ENCODE data around the gene METRNL.

Gene METRNL

DNA sequence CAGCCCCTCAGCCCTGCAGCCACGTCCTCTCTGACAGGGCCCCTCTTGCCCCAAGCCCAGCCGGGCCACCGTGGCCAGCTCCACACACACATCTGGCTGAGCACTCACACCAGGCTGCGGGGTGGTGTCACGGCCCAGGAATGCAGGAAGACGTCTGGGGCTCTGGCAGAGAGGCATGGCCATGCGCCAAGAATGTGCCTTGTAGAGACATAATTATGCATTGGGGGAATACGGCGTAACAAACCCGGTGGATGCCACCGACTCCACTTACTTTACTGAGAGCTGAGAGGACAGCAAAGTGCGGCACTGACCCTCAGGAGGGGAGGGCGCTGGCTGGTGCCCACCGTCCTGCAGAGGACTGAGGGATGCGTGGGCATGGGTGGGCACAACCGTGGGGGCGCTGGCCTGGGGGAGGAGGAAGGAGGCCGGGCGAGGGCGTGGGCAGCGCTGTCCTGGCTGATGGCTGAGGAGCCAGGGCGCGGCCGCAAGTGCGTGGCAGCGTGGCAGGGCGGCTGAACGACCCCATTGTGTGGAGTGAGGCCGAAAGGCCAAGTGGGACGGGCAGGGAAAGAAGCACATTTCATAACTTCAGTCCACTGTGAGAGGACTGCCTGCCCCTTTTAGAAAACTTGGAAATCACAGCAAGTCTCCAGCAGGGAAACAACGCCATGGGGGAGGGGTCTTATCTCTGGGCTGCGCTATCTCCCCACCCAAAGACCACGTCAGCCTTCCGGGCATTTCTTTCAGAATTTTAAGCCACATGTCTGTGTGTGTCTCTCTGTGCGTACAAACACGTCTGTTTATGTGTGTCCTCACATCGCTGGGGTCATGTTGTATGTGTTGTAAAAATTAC, 30.6 kb downstream of the METRNL start:
- peak in 1 of 2 experiments; percentile 30 for DNase-seq (ENCODE audit: low spot score in 2 of 2)
- in situ Hi-C loops (cut with MboI; ENCODE audit: low sequenced_read_pairs) = no loop called here
- Histone ChIP-seq H3K9me3 (no peaks in the 10 kb centered on the region), H3K36me3 (replicated peaks) (no peaks in the 10 kb centered on the region), H3K27me3 (ENCODE audit: low read depth) (peaks cover 3% of the 10 kb centered on the region; the same call in 1 of the 2 replicates), H3K4me3 (no peak overlapping the region), H3K4me1 (no peaks in the 10 kb centered on the region)

DNA sequence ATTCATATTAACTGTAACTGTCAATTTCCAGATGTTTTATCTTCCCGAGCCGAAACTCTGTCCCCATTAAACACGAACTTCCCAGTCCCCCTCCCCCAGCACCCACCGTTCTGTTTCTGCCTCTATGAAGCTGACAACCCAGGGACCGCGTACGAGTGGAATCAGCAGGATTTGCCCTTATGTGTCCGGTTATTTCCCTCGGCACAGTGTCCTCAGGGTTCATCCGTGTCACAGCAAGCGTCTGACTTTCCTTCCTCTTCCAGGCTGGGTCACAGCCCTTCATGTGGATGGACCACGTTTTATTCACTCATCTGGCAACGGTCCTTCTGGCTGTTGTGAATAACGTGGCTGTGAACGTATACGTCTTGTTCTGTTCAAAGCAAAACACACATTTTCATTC, 31.3 kb downstream of the METRNL start:
- Histone ChIP-seq H3K36me3 (replicated peaks) (no peaks in the 10 kb centered on the region), H3K4me1 (no peaks in the 10 kb centered on the region), H3K27me3 (ENCODE audit: low read depth) (peaks cover 3% of the 10 kb centered on the region; the same call in 1 of the 2 replicates), H3K4me3 (no peak overlapping the region), H3K9me3 (no peaks in the 10 kb centered on the region)
- in situ Hi-C loops (cut with MboI; ENCODE audit: low sequenced_read_pairs) = no loop called here
- DNase-seq (ENCODE audit: low spot score in 2 of 2) = no peak

DNA sequence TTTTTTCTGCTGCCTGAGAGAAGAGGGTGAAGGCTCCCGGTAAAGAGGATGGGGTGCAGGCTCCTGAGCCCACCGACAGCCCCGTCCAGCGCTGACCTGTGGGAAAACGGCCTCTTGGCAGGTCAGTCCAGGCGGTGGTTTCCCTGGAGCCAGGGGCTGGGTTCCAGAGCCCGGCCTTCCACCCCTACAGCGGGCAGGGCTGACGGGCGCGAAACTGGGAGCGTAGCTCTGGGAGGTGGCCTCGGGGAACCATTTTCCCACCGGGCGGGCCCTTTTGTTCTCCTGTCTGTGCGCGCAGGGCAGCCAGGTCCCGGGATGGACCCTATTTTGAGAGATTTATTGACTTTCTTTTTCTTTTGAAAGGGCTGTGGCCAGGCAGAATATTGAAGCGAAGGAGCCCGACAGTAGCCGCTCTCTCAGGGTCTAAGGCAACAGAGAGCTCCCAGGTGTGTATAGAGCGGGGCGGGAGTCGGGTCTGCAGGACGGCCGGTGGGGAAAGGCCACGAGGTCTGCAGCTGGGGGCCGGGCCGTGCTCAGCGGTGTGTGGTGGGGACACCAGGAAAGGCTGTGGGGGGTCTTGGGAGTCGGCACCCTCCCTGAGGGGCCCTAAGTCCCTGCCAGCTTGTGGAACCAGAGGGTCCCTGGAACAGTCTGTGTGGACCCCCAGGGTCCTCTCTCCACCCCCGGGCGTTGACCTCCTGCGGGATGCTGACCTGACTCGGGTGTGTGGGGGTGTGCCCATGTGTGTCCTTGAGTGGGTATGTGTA, 32.3 kb downstream of the METRNL start:
- H3K9me3 ChIP-seq = no peaks in the 10 kb centered on the region
- peaks cover 3% of the 10 kb centered on the region; the same call in 1 of the 2 replicates for H3K27me3 ChIP-seq (ENCODE audit: low read depth)
- in situ Hi-C loops (cut with MboI; ENCODE audit: low sequenced_read_pairs) = no loop called here
- no peak for DNase-seq (ENCODE audit: low spot score in 2 of 2)
- H3K4me1 ChIP-seq = no peaks in the 10 kb centered on the region
- H3K36me3 ChIP-seq (replicated peaks) = no peaks in the 10 kb centered on the region
- no peak overlapping the region for H3K4me3 ChIP-seq

DNA sequence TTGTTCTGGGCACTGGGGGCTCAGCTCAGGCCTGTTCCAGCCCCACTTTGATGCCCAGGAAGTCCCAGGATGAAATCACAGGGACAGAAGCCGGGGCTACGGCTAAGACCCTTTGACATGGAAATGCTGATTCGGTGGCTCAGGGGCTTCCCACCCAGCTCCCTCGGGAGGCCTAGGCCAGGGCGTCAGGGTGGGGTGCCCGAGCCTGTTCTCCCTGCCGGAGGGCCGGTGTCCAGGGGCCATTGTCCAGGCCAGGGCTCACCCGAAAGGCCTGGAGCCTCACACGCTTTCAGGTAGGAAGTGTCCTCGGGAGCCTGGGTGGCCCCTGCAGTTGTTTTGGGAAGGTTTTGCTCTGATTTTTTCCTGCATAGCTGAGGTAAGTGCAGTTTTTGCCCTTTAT, 34.0 kb downstream of the METRNL start:
- Histone ChIP-seq H3K4me1 (no peaks in the 10 kb centered on the region), H3K36me3 (replicated peaks) (no peaks in the 10 kb centered on the region), H3K27me3 (ENCODE audit: low read depth) (peaks cover 3% of the 10 kb centered on the region; the same call in 1 of the 2 replicates), H3K9me3 (no peaks in the 10 kb centered on the region), H3K4me3 (no peak overlapping the region)
- no peak for DNase-seq (ENCODE audit: low spot score in 2 of 2)
- in situ Hi-C loops (cut with MboI; ENCODE audit: low sequenced_read_pairs) = no loop called here

DNA sequence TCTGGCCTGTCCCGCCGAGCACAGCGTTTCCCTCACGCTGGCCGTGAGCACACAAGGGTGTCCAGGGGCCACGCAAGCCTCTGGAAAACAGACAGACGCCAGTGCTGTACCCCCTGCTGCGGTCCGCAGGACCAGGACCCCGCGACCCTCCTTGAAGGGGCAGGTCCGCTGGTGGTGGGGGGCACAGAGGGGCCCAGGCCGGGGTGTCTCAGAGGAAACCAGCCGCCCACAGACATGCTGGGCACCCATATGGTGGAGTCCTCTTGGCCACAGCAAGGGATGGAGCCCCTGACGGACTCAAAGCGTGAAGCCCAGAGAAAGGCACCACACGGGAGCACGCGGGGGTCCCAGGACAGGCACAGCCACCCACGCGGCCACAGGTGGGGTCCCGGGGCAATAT, 34.4 kb downstream of the METRNL start:
- no peaks in the 10 kb centered on the region for H3K4me1 ChIP-seq
- H3K4me3 ChIP-seq = no peak overlapping the region
- no peak for DNase-seq (ENCODE audit: low spot score in 2 of 2)
- in situ Hi-C loops (cut with MboI; ENCODE audit: low sequenced_read_pairs) = no loop called here
- peaks cover 3% of the 10 kb centered on the region; the same call in 1 of the 2 replicates for H3K27me3 ChIP-seq (ENCODE audit: low read depth)
- H3K9me3 ChIP-seq = no peaks in the 10 kb centered on the region
- no peaks in the 10 kb centered on the region for H3K36me3 ChIP-seq (replicated peaks)

DNA sequence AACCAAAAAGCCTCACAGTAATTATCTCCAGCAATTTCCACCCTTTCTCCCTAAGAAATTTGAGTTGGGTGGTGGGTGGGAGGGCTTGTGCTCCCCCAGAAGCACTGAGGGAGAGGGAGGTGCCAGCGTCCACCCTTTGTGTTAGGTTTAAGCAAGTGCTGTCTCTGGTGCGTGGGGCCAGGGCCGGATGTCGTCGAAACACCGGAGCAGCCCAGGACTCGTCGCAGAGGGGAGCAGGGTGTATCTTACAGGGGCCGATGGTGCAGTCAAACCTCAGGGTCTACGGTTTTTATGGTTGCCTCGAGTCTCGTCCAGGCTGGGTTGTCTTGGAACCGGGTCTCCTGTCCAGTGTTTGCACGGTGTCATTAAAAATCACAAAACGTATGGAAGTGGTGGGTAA, 35.3 kb downstream of the METRNL start:
- Histone ChIP-seq H3K27me3 (ENCODE audit: low read depth) (peaks cover 3% of the 10 kb centered on the region; the same call in 1 of the 2 replicates), H3K4me1 (no peaks in the 10 kb centered on the region), H3K9me3 (no peaks in the 10 kb centered on the region), H3K36me3 (replicated peaks) (no peaks in the 10 kb centered on the region), H3K4me3 (no peak overlapping the region)
- in situ Hi-C loops (cut with MboI; ENCODE audit: low sequenced_read_pairs) = no loop called here
- no peak for DNase-seq (ENCODE audit: low spot score in 2 of 2)

DNA sequence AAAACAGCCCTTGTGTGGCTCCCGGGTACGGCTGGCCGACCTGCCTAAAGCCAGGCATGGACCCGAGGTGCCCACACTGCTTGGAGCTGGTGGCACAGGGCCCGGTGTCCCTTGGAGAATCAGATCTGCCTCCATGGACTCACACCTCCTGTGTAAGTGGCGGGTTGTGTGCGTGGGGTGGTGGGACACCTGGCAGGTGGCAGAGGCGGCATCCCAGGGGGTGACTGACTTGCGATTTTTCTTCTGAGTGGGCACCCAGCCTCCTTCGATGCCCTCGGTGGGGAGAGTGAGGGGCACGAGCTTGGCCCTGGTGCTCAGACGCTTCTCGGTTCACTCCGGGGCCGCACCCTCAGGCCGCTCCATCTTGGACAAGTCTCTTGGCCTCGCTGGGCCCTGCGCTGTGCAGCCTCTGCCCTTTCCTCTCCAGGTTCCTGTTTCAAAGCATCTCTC, 35.8 kb downstream of the METRNL start:
- Histone ChIP-seq H3K27me3 (ENCODE audit: low read depth) (peaks cover 3% of the 10 kb centered on the region; the same call in 1 of the 2 replicates), H3K4me3 (no peak overlapping the region), H3K9me3 (no peaks in the 10 kb centered on the region), H3K36me3 (replicated peaks) (no peaks in the 10 kb centered on the region), H3K4me1 (no peaks in the 10 kb centered on the region)
- DNase-seq (ENCODE audit: low spot score in 2 of 2) = no peak
- in situ Hi-C loops (cut with MboI; ENCODE audit: low sequenced_read_pairs) = no loop called here

DNA sequence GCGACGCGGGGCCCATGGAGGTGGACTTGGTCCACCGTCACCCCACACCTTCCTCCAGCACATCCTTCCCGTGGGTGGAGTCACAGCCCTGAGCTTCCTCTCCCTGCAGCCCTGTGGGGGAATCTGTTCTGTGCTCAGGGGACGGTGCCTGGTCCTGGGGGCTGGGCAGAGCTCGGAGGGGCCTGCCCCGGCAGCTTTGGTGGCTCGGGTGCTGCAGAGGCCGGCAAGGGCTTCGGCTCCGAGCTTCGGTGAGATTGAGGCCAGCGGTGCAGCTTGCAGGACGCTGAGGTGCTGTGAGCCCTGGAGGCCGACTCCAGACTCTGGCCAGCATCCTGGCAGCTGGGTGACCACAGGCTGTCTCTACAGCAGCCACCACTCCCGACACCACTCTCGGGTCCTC, 36.4 kb downstream of the METRNL start:
- H3K36me3 ChIP-seq (replicated peaks) = no peaks in the 10 kb centered on the region
- peaks cover under 1% of the 10 kb centered on the region; the same call in 1 of the 2 replicates for H3K27me3 ChIP-seq (ENCODE audit: low read depth)
- H3K4me1 ChIP-seq = no peaks in the 10 kb centered on the region
- DNase-seq (ENCODE audit: low spot score in 2 of 2) = no peak
- no peak overlapping the region for H3K4me3 ChIP-seq
- in situ Hi-C loops (cut with MboI; ENCODE audit: low sequenced_read_pairs) = no loop called here
- H3K9me3 ChIP-seq = no peaks in the 10 kb centered on the region

DNA sequence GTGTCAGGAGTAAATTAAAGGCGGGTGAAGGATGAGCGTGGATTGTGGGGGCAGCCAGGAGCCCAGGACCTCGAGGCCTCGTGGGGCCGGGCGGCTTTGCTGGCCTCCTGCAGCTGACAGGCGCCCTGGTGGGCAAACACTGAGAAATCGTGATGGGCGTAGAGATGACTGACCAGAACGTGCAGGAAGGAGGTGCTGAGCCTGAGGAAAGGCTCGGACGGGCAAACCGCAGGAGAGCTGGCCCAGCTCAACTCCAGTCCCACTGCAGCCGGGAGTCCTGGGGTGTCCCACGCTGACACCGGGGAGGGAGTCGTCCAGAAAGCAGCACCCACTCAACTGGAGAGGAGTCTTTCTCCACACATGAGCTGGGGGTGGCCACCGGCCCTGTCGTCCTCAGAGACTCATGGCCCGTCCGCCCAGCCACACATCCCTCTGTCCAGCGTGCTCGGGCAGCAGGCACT, 36.9 kb downstream of the METRNL start:
- no peaks in the 10 kb centered on the region for H3K4me1 ChIP-seq
- DNase-seq (ENCODE audit: low spot score in 2 of 2) = no peak
- in situ Hi-C loops (cut with MboI; ENCODE audit: low sequenced_read_pairs) = no loop called here
- H3K36me3 ChIP-seq (replicated peaks) = no peaks in the 10 kb centered on the region
- no peak overlapping the region for H3K4me3 ChIP-seq
- no peaks in the 10 kb centered on the region for H3K27me3 ChIP-seq (ENCODE audit: low read depth)
- no peaks in the 10 kb centered on the region for H3K9me3 ChIP-seq

DNA sequence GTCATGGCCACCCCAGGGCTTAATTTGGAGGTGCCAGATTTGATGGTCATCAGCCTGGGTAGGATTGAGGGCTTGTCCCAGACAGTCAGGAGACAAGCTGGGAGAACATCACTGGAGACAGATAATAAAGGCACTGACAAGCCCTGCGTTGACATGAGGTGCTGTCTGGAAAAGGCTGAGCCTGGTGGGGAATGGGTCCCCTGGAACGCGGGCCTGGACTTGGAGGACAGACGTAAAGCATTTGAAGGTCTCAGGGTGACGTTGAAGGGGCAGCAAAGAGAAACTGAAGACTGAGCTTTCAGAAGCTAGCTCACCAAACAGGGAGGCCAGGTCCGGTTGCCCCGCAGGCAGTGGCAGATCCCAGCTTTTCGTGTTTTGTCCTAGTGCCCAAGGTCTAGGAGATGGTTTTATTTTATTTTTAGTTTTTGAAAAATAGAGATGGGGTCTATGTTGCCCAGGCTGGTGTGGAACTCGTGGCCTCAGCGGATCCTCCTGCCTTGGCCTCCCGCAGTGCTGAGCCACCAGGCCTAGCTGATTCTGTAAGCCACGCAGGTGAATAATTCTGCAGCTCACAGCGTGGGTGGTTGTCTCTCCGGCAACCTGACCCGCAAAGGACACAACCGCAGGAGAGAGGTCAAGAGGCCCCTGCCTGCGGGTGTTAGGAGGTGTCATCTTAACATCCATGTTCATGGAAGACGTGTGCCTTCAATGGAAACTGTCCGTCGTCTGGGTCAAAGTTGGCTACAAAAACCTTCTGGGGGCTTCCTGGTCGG, 37.6 kb downstream of the METRNL start:
- Histone ChIP-seq H3K9me3 (no peaks in the 10 kb centered on the region), H3K27me3 (ENCODE audit: low read depth) (no peaks in the 10 kb centered on the region)
- in situ Hi-C loops (cut with MboI; ENCODE audit: low sequenced_read_pairs) = no loop called here

DNA sequence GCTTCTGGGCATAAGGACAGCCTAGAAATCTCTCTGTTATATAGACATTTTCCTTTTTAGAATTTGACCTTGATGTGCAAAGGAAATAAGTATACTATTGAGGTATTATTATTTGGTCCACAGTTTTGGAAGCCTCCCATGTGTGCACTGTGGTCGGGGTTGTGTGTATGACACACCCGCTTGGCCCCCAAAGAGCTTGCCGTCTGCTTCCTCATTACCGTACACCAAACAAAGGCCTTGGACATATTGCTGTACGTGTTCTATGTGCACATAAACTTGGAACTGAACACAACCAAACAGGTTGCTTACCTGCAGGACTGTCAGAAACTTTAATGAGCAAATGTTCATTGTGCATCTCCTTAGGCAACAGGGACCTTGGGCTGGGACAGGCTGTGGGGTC, 38.2 kb downstream of the METRNL start:
- Histone ChIP-seq H3K9me3 (no peaks in the 10 kb centered on the region), H3K4me3 (no peak overlapping the region), H3K36me3 (replicated peaks) (no peaks in the 10 kb centered on the region), H3K4me1 (no peaks in the 10 kb centered on the region), H3K27me3 (ENCODE audit: low read depth) (no peaks in the 10 kb centered on the region)
- no peak for DNase-seq (ENCODE audit: low spot score in 2 of 2)
- in situ Hi-C loops (cut with MboI; ENCODE audit: low sequenced_read_pairs) = no loop called here

More for the DNA sequence above, 37.6 kb downstream of the METRNL start:
- no peak for DNase-seq (ENCODE audit: low spot score in 2 of 2)
- no peaks in the 10 kb centered on the region for H3K4me1 ChIP-seq
- H3K4me3 ChIP-seq = no peak overlapping the region
- H3K36me3 ChIP-seq (replicated peaks) = no peaks in the 10 kb centered on the region

DNA sequence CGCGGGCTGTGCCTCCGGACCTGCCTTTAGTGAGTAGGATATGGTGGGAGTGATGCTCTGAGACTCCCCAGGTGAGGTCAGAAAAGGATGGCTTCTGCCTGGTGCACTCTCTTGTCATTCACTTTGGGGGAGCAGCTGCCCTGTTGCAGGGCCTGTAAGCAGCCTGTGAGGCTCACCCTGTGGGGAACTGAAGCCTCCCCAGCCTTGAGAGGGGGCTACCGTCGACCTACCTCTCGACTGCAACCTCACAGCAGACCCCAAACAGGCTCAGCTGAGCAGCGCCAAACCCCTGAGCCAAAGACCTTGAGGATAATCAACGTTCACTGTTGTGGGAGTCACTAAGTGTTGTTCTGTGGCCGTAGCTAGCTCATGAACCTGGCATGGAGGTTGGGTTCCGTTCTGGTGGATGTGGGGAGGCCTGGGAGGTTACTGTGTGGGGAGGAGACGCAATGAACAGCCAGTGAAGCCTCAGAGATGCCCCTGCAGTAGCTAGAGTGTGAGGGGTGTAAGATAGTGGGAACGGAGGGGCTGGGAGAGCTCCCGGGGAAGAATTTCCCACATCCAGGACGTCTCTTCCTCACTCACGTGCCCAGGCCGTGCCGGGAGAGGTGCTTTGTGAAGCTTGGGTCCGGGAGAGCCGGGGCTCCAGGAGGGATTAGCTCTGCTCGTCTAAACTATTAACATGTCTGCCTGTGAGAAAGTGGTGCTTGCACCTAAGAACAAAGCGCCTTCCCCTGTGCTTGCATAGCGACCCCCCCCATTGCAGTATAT, 38.8 kb downstream of the METRNL start:
- H3K4me3 ChIP-seq = no peak overlapping the region
- DNase-seq (ENCODE audit: low spot score in 2 of 2) = no peak
- in situ Hi-C loops (cut with MboI; ENCODE audit: low sequenced_read_pairs) = no loop called here
- no peaks in the 10 kb centered on the region for H3K36me3 ChIP-seq (replicated peaks)
- no peaks in the 10 kb centered on the region for H3K9me3 ChIP-seq
- no peaks in the 10 kb centered on the region for H3K4me1 ChIP-seq
- H3K27me3 ChIP-seq (ENCODE audit: low read depth) = no peaks in the 10 kb centered on the region
